Measurements from ENCODE around the gene PLK1.

GRCh38 chr16:23689442-23690187, 10.9 kb downstream of the PLK1 start:
- TF ChIP-seq SPI1 (IDR thresholded peaks at IDR 0.05; ENCODE audit: low read depth, low read length) = no peak
- TF ChIP-seq POLR2A (IDR thresholded peaks at IDR 0.05; ENCODE audit: low read depth, low read length) = no peak
- TF ChIP-seq TAF1 (IDR thresholded peaks at IDR 0.05; ENCODE audit: low read depth, low read length) = no peak
- no peak for TF ChIP-seq POLR2AphosphoS5 (IDR thresholded peaks at IDR 0.05; ENCODE audit: low read depth, low read length)
- TF ChIP-seq PAX5 (IDR thresholded peaks at IDR 0.05; ENCODE audit: insufficient read depth, low read length, severe bottlenecking) = no peak
